GM19463 (cell line): ENCODE measurements around the gene STK38.
"Not testable (repeated sequence)": the region's sequence is repeated elsewhere in the genome, so short reads cannot be mapped to it uniquely, and the experiment has no call there.

Experiments
- ATAC-seq: cut with Tn5 transposase; IDR thresholded peaks from one replicate; pipeline ENCODE4 v1.9.1; 2021; ENCODE audit warnings: mild to moderate bottlenecking, moderate library complexity; ENCODE audit not compliant: unreplicated experiment

Gene STK38

GRCh38 chr6:36546920-36547645, at the start of gene STK38:
Gene STK38, minus strand, starts transcription at chr6:36547479. Its CDS starts 7,277 bp downstream, at chr6:36540202.
- peak; percentile 83 for ATAC-seq

- ATAC-seq = no peak
These were observed 49.1 kb upstream of the STK38 start for GRCh38 chr6:36596356-36596755.

- ATAC-seq = no peak
These were observed 47.8 kb upstream of the STK38 start for GRCh38 chr6:36594816-36595643.

- peak; percentile 83 for ATAC-seq
These were observed 46.9 kb upstream of the STK38 start, which contains the start of gene SRSF3 for GRCh38 chr6:36594029-36594815. Gene SRSF3, plus strand, starts transcription at chr6:36594362. Its CDS starts 2,401 bp downstream, at chr6:36596763.

- ATAC-seq = peak; percentile 13
These were observed 46.3 kb upstream of the STK38 start for GRCh38 chr6:36593569-36594028.

GRCh38 chr6:36592221-36592655, 45.0 kb upstream of the STK38 start:
- ATAC-seq = peak; percentile 32

- ATAC-seq = no peak
These were observed 43.0 kb upstream of the STK38 start for GRCh38 chr6:36590237-36590636.

GRCh38 chr6:36589025-36589400, 41.7 kb upstream of the STK38 start:
- not testable (repeated sequence) for ATAC-seq

- no peak for ATAC-seq
These were observed 39.3 kb upstream of the STK38 start for GRCh38 chr6:36586606-36587005.

- ATAC-seq = no peak
These were observed 34.4 kb upstream of the STK38 start for GRCh38 chr6:36581716-36582115.

GRCh38 chr6:36580184-36580526, 32.9 kb upstream of the STK38 start:
- ATAC-seq = no peak

GRCh38 chr6:36578431-36578830, 31.2 kb upstream of the STK38 start:
- ATAC-seq = no peak

GRCh38 chr6:36578030-36578429, 30.8 kb upstream of the STK38 start:
- ATAC-seq = no peak

- no peak for ATAC-seq
These were observed 30.0 kb upstream of the STK38 start for GRCh38 chr6:36577301-36577700.

GRCh38 chr6:36576578-36576977, 29.3 kb upstream of the STK38 start:
- ATAC-seq = no peak

- no peak for ATAC-seq
These were observed 27.4 kb upstream of the STK38 start for GRCh38 chr6:36574679-36575078.

GRCh38 chr6:36572353-36573311, 25.4 kb upstream of the STK38 start:
- not testable (repeated sequence) for ATAC-seq

GRCh38 chr6:36571122-36572043, 24.1 kb upstream of the STK38 start:
- ATAC-seq = no peak

GRCh38 chr6:36570264-36570663, 23.0 kb upstream of the STK38 start:
- ATAC-seq = no peak
